HG03457 (cell line): Measurements from ENCODE around the gene DENND1C.

ENCODE experiments used
- ATAC-seq: cut with Tn5 transposase; IDR thresholded peaks from one replicate; pipeline ENCODE4 v1.9.1; 2021; ENCODE audit warnings: moderate number of reproducible peaks; ENCODE audit not compliant: unreplicated experiment

DENND1C gene

DNA sequence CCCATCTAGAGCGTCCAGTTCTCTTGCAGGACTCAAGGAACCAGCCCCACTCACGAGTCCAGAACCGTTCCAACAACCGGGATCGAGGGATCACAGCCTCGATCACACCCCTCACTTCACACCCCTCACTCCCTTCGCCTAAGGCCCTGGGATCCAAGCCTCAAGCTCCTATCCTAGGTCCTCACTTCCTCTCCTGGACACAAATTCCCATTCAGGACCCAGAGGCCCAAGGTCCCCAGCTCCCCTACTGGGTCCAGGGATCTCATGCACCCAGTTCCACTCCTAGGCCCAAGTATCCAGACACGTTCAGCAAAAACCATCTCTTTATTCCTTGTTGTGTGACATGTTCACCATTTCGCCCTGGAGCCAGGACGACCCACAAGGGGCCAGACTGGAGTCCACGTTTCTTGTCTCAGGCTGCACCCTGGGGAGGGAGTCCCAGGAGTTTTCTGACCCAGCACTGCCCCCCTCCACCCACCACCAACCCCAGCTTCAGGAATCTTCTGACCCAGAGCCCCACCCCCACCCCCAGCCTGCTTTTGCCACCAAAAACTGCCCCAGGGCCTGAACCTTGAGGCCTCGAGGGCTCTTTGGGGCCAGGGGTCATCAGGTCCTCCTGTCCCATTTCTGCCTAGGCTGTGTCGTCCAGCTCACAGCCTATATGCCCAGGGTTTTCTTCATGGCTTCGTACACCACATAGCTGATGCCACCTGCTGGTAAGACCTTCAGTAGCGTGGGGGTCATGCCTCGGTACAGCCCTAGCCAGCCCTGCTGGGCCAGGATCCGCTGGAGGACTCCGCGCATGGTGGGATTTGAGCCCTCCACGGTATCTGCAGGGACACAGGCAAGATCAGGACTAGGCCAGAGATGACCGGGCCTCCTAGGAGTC is 55.6 kb downstream of the DENND1C start:
- no peak for ATAC-seq

GRCh38 chr19:6424939-6425731 is 56.5 kb downstream of the DENND1C start:
- peak; percentile 71 for ATAC-seq

- ATAC-seq, result no peak
Measured at GRCh38 chr19:6424195-6424938, 57.2 kb downstream of the DENND1C start, which contains the start of gene KHSRP. KHSRP (minus strand) TSS chr19:6424811; CDS start chr19:6424701, 110 bp downstream.

DNA sequence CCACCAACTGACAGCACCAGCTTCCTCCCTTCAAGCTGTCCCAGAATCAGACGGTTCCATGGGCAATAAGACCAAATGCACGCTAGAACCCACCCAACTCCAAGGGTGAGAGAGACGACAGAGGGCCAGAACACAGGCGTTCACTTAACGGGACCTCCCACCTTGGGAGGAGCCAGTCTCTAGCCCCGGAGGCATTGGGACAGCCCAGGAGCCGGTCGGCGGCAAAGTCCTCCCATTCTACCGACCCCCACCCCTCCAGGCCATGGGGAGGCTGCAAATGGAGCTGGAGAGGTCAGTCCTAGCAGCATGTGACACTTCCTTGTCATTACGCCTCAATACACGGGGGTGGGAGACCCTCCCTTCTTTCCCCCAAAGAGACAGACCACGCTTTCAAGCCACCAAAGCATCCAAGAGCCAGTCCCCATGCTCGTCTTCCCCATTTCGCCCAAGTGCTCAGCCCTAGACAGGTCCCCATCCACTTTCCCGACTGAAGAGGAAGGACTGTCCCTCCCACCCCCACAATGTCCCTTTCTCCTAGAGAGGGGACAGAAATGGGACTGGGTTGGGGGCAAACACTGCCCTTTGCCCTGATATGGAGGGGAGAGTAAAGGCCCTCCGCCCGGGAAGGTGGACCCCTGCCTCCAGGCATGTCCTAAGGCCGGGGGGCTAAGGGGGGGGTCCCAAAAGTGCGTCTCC is 57.9 kb downstream of the DENND1C start:
- no peak for ATAC-seq

DNA sequence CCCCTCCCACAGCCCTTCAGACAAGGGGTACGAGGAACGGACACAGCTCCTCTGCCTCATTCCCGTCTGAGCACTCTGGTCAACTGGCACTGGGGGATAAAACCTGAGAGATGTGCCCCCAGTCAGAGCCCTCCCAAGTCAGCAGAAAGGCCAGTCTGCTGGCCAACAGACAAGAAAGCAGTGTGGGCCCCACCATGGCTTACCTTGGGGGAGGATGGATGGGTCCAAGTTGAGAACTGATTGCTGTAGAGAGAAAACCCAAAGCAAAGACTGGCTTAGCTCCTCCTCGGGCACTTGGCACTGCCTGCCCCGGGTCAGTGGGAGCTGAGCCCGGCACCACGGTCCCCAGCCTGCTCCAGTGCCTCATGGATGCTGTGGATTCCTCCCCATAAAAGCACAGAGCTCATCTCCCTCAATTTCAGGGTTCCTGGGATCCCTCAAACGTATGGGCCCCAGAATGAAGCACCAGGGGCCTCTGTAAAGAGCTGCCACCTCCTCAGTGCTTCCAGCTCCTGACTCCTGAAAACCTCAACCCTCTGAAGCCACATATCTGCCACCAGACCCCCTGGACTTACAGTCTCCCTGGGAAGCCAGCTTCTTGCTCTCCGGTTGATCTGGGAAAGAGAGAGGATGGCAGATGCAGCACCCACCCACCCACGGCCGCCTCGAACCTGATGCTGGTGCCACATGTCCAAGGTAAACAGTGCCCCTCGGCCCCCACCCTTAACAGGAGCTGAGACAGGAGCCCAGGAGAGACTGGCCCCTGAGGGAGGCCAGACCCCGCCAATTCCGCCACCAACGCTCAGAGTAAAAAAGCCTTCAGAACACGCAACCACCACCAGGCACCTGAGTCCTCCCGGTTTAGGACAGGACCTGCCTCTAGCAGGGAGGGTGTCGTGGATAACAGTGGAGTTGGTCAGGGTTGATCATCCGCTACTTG is 60.2 kb downstream of the DENND1C start:
- ATAC-seq, result no peak

- no peak for ATAC-seq
Measured at GRCh38 chr19:6418562-6418932, 63.0 kb downstream of the DENND1C start.

DNA sequence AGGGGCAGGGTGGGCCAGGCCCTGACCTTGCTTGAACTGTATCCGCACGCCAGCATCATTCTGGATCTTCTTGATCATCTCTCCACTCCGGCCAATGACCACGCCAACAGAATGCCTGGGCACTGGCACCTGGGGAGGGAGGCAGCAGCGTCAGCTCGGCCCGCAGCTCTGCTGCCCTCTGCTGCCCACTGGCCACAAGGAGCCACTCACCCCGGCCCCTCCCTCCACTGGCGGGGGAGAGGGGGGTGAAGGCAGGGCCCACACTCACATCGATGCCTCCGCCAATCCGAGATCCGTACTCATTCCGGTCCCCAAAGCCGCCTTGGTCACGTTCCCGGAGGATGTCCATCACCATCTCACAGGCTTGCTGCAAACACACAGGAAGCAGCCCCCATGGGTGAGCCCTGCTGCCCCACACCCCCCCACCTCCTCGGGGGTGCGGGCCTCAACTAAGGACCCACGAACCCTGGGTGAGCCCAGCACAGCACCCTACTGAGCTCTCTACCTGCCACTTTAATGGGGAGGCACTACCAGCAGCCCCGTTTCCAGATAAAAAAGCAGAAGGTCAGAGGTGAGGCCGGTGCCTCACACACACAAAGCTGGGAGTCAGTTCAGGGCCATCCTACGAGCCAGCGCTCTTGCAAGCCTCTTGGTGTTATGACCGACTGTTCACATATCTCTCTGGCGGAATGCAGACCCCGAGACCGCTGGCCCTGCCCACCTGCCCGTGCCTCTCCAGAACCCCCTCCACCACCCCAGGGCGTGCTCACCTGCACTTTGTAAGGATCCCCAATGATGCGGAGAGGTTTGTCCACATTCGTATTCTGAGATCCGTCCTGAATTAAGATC is 63.6 kb downstream of the DENND1C start:
- ATAC-seq, result no peak
